K562 (cell line): ENCODE results near the gene MLX. TPM values are rescaled to one million over a fixed set of nuclear protein-coding genes. Genes with fewer than 3 reads are reported as not detected.

ENCODE experiments used
- EP300 ChIP-seq: IDR thresholded peaks from 2 replicates; pipeline ENCODE4 v1.6.1; 2012; ENCODE audit warnings: low read length, improper control_type of control experiment
- ESRRA ChIP-seq: fragments of 450-650 bp; IDR thresholded peaks from 2 replicates; pipeline ENCODE4 v1.6.1; 2014; ENCODE audit warnings: low read depth, mild to moderate bottlenecking, moderate library complexity, borderline replicate concordance
- HDAC2 ChIP-seq: fragments of 450-650 bp; IDR thresholded peaks from 2 replicates; pipeline ENCODE4 v1.6.1; 2016; ENCODE audit warnings: mild to moderate bottlenecking
- NFIC ChIP-seq: fragments of 450-650 bp; IDR thresholded peaks from 2 replicates; pipeline ENCODE4 v1.6.1; 2017; ENCODE audit warnings: mild to moderate bottlenecking, inconsistent platforms
- NUFIP1 ChIP-seq: fragments of 450-650 bp; IDR thresholded peaks from 2 replicates; pipeline ENCODE4 v1.6.1; 2018; ENCODE audit not compliant: partially characterized antibody
- RBFOX2 ChIP-seq: fragments of 200-400 bp; formaldehyde crosslinking; IDR thresholded peaks from 2 replicates; pipeline ENCODE4 v1.6.1; 2017; ENCODE audit warnings: low read depth, mild to moderate bottlenecking, low read length, moderate library complexity
- SIN3A ChIP-seq, 2 experiments: fragments of 150-350 bp in 1 of 2; IDR thresholded peaks; 2 replicates each; pipeline ENCODE4 v1.6.1; 2011 to 2016; ENCODE audit warnings: borderline replicate concordance in 2 of 2, low read depth in 2 of 2, low read length in 2 of 2, mild to moderate bottlenecking in 2 of 2, moderate library complexity in 2 of 2; ENCODE audit not compliant: control insufficient read depth in 1 of 2
- THRB ChIP-seq: fragments of 450-650 bp; formaldehyde crosslinking; conservative IDR thresholded peaks from 2 replicates; pipeline ENCODE4 v1.4.0; 2022; ENCODE audit warnings: mild to moderate bottlenecking, missing genetic modification characterization
- ZBED1 ChIP-seq: IDR thresholded peaks from 2 replicates; pipeline ENCODE4 v1.6.1; 2014
- ZNF347 ChIP-seq: fragments of 450-650 bp; formaldehyde crosslinking; IDR thresholded peaks from 2 replicates; pipeline ENCODE4 v1.4.0; 2020; ENCODE audit warnings: low read depth, mild to moderate bottlenecking, moderate library complexity
- ZNF584 ChIP-seq: fragments of 200-800 bp; sonication (Bioruptor generic); IDR thresholded peaks from 2 replicates; pipeline ENCODE4 v1.6.1; 2016; ENCODE audit warnings: low read depth, mild to moderate bottlenecking, missing genetic modification characterization, missing compliant biosample characterization
- ZNF764 ChIP-seq: fragments of 250-450 bp; sonication (Bioruptor Pico); IDR thresholded peaks from 2 replicates; pipeline ENCODE4 v1.4.0; 2020; ENCODE audit warnings: low read depth, mild to moderate bottlenecking, moderate library complexity
- polyA plus RNA-seq, 8 experiments: library from polyadenylated mRNA; depleted of rRNA in 4 of 8; stranded (reverse) in 5 of 8; unstranded in 3 of 8; fragments of >200 nt; fragmentation: Nextera tagmentation in 2 of 8; fragmentation: Illumina TruSeq in 1 of 8; extraction: Ambion mirVana in 2 of 8; extraction: Trizol in 1 of 8; gene quantifications; 2 replicates each; pipeline versions ENCODE4 v1.2.1 to v1.2.3, GENCODE V29; 2011 to 2014; ENCODE audit warnings: inconsistent platforms in 1 of 8, missing spikeins in 1 of 8
- total RNA-seq, 7 experiments: library from RNA; depleted of rRNA in 6 of 7; stranded (reverse); fragments of >200 nt in 6 of 7; fragmentation: Illumina TruSeq in 2 of 7; extraction: Trizol in 2 of 7; gene quantifications; 2 replicates each; pipeline versions ENCODE4 v1.2.1 to v1.2.3, GENCODE V29; 2011 to 2021; ENCODE audit warnings: low replicate concordance in 1 of 7
- TF ChIP-seq, protein P1 (sequence below), 2 experiments: fragments of 450-650 bp in 1 of 2; sonication (generic) in 1 of 2; formaldehyde crosslinking in 1 of 2; IDR thresholded peaks; 2 replicates each; pipeline versions ENCODE4 v1.7.1 to v1.9.0; 2016 to 2022; ENCODE audit warnings: inconsistent platforms in 1 of 2, mild to moderate bottlenecking in 1 of 2, missing genetic modification reagents in 1 of 2
- TF ChIP-seq, protein P2 (sequence below): sonication (generic); formaldehyde crosslinking; IDR thresholded peaks from 2 replicates; pipeline ENCODE4 v1.8.0; 2022; ENCODE audit warnings: mild to moderate bottlenecking, missing genetic modification reagents
- TF ChIP-seq, protein P3 (sequence below): fragments of 450-650 bp; formaldehyde crosslinking; IDR thresholded peaks from 2 replicates; pipeline ENCODE4 v1.4.0; 2020; ENCODE audit warnings: mild to moderate bottlenecking, mixed read lengths

The MLX gene
- total and polyA plus RNA-seq, 9 of the 15 experiments (the other 6 are each of a cell fraction or from before 2014, with no cell fraction given), result 42.9 to 100 (median 58.9) TPM

GRCh38 chr17:42536048-42536371 lies 30.9 kb upstream of the MLX start, which contains the start of gene NAGLU (continued):
- TF ChIP-seq, protein P1, sequence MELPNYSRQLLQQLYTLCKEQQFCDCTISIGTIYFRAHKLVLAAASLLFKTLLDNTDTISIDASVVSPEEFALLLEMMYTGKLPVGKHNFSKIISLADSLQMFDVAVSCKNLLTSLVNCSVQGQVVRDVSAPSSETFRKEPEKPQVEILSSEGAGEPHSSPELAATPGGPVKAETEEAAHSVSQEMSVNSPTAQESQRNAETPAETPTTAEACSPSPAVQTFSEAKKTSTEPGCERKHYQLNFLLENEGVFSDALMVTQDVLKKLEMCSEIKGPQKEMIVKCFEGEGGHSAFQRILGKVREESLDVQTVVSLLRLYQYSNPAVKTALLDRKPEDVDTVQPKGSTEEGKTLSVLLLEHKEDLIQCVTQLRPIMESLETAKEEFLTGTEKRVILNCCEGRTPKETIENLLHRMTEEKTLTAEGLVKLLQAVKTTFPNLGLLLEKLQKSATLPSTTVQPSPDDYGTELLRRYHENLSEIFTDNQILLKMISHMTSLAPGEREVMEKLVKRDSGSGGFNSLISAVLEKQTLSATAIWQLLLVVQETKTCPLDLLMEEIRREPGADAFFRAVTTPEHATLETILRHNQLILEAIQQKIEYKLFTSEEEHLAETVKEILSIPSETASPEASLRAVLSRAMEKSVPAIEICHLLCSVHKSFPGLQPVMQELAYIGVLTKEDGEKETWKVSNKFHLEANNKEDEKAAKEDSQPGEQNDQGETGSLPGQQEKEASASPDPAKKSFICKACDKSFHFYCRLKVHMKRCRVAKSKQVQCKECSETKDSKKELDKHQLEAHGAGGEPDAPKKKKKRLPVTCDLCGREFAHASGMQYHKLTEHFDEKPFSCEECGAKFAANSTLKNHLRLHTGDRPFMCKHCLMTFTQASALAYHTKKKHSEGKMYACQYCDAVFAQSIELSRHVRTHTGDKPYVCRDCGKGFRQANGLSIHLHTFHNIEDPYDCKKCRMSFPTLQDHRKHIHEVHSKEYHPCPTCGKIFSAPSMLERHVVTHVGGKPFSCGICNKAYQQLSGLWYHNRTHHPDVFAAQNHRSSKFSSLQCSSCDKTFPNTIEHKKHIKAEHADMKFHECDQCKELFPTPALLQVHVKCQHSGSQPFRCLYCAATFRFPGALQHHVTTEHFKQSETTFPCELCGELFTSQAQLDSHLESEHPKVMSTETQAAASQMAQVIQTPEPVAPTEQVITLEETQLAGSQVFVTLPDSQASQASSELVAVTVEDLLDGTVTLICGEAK (IDR thresholded peaks at IDR 0.05), result no peak
- TF ChIP-seq, protein P1 (CRISPR knock-in tag; IDR thresholded peaks at IDR 0.05), result no peak
- TF ChIP-seq HDAC2, result no peak; the same call in 1 of the 2 replicates
- TF ChIP-seq ESRRA, result no peak; the same call in 1 of the 2 replicates
- TF ChIP-seq THRB (CRISPR knock-in tag), result no peak
- TF ChIP-seq, protein P2, sequence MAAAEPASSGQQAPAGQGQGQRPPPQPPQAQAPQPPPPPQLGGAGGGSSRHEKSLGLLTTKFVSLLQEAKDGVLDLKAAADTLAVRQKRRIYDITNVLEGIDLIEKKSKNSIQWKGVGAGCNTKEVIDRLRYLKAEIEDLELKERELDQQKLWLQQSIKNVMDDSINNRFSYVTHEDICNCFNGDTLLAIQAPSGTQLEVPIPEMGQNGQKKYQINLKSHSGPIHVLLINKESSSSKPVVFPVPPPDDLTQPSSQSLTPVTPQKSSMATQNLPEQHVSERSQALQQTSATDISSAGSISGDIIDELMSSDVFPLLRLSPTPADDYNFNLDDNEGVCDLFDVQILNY, result no peak
- TF ChIP-seq, protein P3, sequence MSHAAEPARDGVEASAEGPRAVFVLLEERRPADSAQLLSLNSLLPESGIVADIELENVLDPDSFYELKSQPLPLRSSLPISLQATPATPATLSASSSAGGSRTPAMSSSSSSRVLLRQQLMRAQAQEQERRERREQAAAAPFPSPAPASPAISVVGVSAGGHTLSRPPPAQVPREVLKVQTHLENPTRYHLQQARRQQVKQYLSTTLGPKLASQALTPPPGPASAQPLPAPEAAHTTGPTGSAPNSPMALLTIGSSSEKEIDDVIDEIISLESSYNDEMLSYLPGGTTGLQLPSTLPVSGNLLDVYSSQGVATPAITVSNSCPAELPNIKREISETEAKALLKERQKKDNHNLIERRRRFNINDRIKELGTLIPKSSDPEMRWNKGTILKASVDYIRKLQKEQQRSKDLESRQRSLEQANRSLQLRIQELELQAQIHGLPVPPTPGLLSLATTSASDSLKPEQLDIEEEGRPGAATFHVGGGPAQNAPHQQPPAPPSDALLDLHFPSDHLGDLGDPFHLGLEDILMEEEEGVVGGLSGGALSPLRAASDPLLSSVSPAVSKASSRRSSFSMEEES (CRISPR knock-in tag), result peak; percentile 91
- TF ChIP-seq ZNF347 (CRISPR knock-in tag), result no peak
- peak; percentile 96 for TF ChIP-seq NFIC
- no peak for TF ChIP-seq ZNF584 (CRISPR knock-in tag)
- 0 out of 4 replicates have a peak, but pooled peaks of 1 of the 2 experiments have one; percentile 14 for TF ChIP-seq SIN3A (IDR thresholded peaks at IDR 0.05; ENCODE audit: borderline replicate concordance in 2 of 2, control insufficient read depth in 1 of 2, low read depth in 2 of 2, low read length in 2 of 2)
- no peak for TF ChIP-seq NUFIP1
- no peak for TF ChIP-seq ZNF764 (CRISPR knock-in tag)
- TF ChIP-seq RBFOX2, result peak; percentile 92
- no peak for TF ChIP-seq ZBED1
- peak; percentile 42; the same call in 1 of the 2 replicates for TF ChIP-seq EP300
